Mesothelial cell of epicardium (in vitro differentiated cells): ENCODE data around the gene NPHP4. TPM values are rescaled to one million over a fixed set of nuclear protein-coding genes. Genes with fewer than 3 reads are reported as not detected.

Experiments
- DNase-seq, 2 experiments: peaks; one replicate each; pipeline ENCODE4 v3.0.0; 2021; ENCODE audit warnings: low spot score in 2 of 2; ENCODE audit not compliant: unreplicated experiment in 2 of 2
- H3K27ac Mint-ChIP-seq: 2 replicates; pipeline ENCODE4 v1.8.0; 2021; ENCODE audit warnings: mixed read lengths
- H3K27me3 Mint-ChIP-seq: 2 replicates; pipeline ENCODE4 v1.8.0; 2021; ENCODE audit warnings: low read depth, mixed read lengths
- H3K36me3 Mint-ChIP-seq: 2 replicates; pipeline ENCODE4 v1.8.0; 2021; ENCODE audit warnings: mixed read lengths
- H3K4me1 Mint-ChIP-seq: 2 replicates; pipeline ENCODE4 v1.8.0; 2021; ENCODE audit warnings: mixed read lengths
- H3K4me3 Mint-ChIP-seq: 2 replicates; pipeline ENCODE4 v1.8.0; 2021; ENCODE audit warnings: mild to moderate bottlenecking, moderate library complexity, mixed read lengths
- H3K9me3 Mint-ChIP-seq: 2 replicates; pipeline ENCODE4 v1.8.0; 2021; ENCODE audit warnings: mixed read lengths
- total RNA-seq: library from RNA; stranded (reverse); gene quantifications from 3 replicates; pipeline ENCODE4 v1.2.1, GENCODE V29; 2021
- TF ChIP-seq, protein P1 (sequence below): fragments of 200-600 bp; sonication (generic); IDR thresholded peaks from one replicate; pipeline ENCODE4 v1.5.0; 2021; ENCODE audit warnings: antibody characterized with exemption; ENCODE audit not compliant: unreplicated experiment

NPHP4 gene
- total RNA-seq, 1 donor from 2014 or later: 16.4 TPM

DNA sequence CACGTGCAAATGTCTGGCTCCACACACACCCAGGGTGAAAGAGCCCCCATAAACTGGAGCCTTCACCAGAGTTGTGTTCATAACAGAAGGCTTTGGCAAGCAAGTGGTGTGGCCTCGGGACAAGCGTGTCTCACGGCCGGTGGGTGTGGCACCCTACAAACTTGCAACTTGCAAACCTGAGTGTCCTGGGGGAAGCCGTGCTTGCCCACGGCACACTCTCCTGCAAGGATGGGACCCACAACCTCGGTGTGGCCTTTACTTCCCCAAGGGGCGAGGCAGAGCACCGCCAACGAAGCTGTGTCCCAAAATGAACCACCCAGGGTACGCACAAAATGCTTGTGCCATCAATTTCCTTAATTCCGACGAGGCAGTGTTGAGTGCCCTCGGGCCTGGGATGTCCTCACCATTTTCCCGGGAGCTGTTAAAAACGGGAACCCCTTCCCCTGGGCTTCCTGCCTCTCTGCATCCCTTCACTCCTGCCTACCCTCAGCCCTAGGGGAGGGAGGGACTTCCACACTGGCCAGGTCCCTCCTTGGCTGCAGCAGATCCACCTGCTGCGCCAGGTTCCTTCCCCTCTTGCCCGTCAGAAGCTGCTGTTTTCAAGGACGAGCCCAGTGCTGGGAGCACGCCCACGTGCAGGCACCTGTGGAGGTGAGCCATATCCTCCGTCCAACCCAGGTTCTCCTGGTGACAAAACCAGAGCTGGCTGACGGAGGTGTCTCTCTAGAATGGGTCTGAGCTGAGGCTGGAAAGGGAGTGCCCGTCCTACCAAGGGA is 111.4 kb downstream of the NPHP4 start:
- H3K27ac Mint-ChIP-seq: no peak overlapping the region
- TF ChIP-seq, protein P1, sequence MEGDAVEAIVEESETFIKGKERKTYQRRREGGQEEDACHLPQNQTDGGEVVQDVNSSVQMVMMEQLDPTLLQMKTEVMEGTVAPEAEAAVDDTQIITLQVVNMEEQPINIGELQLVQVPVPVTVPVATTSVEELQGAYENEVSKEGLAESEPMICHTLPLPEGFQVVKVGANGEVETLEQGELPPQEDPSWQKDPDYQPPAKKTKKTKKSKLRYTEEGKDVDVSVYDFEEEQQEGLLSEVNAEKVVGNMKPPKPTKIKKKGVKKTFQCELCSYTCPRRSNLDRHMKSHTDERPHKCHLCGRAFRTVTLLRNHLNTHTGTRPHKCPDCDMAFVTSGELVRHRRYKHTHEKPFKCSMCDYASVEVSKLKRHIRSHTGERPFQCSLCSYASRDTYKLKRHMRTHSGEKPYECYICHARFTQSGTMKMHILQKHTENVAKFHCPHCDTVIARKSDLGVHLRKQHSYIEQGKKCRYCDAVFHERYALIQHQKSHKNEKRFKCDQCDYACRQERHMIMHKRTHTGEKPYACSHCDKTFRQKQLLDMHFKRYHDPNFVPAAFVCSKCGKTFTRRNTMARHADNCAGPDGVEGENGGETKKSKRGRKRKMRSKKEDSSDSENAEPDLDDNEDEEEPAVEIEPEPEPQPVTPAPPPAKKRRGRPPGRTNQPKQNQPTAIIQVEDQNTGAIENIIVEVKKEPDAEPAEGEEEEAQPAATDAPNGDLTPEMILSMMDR: no peak
- H3K36me3 Mint-ChIP-seq: peaks cover 23% of the 10 kb centered on the region

GRCh38 chr1:5879421-5879820 is 112.8 kb downstream of the NPHP4 start:
- no peaks in the 10 kb centered on the region for H3K27me3 Mint-ChIP-seq
- peaks cover 23% of the 10 kb centered on the region for H3K36me3 Mint-ChIP-seq
- peaks cover 10% of the 10 kb centered on the region for H3K9me3 Mint-ChIP-seq
- H3K4me1 Mint-ChIP-seq: no peaks in the 10 kb centered on the region
- H3K4me3 Mint-ChIP-seq: no peak overlapping the region
- H3K27ac Mint-ChIP-seq: no peak overlapping the region
- TF ChIP-seq, protein P1: no peak
- no peak for DNase-seq

More for the DNA sequence above, 111.4 kb downstream of the NPHP4 start:
- H3K27me3 Mint-ChIP-seq: no peaks in the 10 kb centered on the region
- H3K4me1 Mint-ChIP-seq: peaks cover 4% of the 10 kb centered on the region
- H3K9me3 Mint-ChIP-seq: peaks cover 10% of the 10 kb centered on the region
- no peak for DNase-seq
- no peak overlapping the region for H3K4me3 Mint-ChIP-seq

DNA sequence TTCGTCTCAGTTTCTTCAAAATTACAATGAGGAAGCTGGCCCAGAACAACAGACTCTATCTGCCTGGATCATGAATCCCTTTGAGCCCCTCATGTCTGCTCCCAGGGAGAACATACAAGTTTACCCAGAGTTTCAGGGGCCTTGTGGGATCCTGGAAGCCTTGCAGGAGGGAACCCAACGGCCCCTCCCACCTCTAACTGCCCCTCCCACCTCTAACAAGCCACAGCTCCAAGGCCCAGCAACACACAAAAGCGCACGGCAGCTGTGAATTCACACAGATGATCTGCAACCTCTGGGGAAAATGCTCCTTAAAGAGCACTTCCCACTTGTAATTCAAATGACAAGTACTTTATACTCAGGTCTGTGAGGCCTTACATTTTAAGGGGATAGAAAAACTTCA is 113.3 kb downstream of the NPHP4 start:
- H3K27ac Mint-ChIP-seq: no peak overlapping the region
- TF ChIP-seq, protein P1: no peak
- no peak overlapping the region for H3K4me3 Mint-ChIP-seq
- DNase-seq: no peak
- H3K36me3 Mint-ChIP-seq: peaks cover 24% of the 10 kb centered on the region
- no peaks in the 10 kb centered on the region for H3K27me3 Mint-ChIP-seq
- H3K9me3 Mint-ChIP-seq: peaks cover 10% of the 10 kb centered on the region
- no peaks in the 10 kb centered on the region for H3K4me1 Mint-ChIP-seq

DNA sequence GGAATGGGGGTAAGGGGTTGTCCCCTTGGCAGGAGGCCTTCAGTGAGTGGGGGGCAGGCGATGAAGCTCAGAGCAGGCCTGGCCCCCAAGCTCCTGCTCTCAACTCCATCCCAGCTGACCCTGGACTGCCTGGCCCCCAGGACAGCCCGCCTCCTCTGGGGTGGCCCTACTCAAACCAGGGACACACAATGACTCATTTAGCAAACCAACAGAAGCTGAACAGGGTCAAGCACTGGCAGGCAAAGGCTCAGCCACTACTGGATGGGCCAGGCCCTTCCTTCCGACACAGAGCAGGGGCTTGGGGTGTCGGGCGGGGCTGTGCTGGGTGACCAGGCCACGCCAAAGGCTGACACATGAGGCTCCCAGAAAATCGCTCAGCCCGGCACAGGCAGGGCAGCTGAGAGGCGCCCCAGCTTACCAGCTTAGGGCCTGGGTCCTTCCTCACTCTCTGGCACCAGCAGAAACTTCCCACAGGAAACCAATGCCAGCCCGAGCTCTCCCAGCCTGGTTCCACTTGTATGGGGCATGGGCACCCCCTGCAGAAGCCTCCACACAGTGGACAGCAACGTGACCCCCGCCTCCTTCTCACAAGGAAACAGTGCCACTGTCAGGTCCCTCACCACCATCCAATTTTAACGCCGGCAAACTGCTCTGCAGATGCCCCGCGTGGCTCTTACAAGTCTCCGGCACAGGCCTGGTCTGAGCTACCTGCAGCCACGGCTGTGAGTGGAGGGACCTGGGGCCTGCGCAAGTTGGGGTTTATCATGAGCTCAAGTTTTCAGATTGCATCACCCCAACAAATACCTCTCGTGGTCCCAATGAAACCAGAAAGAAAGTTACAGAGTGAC is 114.3 kb downstream of the NPHP4 start:
- H3K4me1 Mint-ChIP-seq: no peaks in the 10 kb centered on the region
- TF ChIP-seq, protein P1: no peak
- no peak for DNase-seq
- no peak overlapping the region for H3K4me3 Mint-ChIP-seq
- H3K27me3 Mint-ChIP-seq: no peaks in the 10 kb centered on the region
- H3K36me3 Mint-ChIP-seq: peaks cover 27% of the 10 kb centered on the region
- peaks cover 10% of the 10 kb centered on the region for H3K9me3 Mint-ChIP-seq
- no peak overlapping the region for H3K27ac Mint-ChIP-seq

DNA sequence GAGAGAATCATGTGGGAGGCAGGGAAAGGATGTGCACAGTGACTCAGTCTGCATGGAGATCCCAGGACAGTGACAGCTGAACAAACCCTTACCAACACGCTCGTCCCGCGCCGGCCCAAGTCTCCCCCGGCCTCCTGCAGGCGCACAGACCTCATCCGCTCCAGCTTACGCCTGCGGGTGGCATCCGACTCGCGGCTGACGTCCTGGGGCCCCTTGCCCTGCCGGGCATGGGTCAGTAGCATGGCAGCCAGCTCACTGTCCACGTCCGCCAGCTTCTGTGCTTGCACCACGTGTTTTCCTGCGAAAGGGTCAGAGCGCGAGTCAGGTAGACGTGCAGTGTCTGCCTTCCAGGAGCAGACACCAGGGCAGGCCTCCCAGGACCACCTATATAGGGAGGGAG is 115.2 kb downstream of the NPHP4 start:
- Mint-ChIP-seq H3K9me3 (peaks cover 10% of the 10 kb centered on the region), H3K4me3 (no peak overlapping the region), H3K4me1 (no peaks in the 10 kb centered on the region), H3K36me3 (peaks cover 27% of the 10 kb centered on the region), H3K27ac (no peak overlapping the region), H3K27me3 (no peaks in the 10 kb centered on the region)
- no peak for DNase-seq
- TF ChIP-seq, protein P1: no peak
